Measurements from ENCODE around the gene FLRT2.

DNA sequence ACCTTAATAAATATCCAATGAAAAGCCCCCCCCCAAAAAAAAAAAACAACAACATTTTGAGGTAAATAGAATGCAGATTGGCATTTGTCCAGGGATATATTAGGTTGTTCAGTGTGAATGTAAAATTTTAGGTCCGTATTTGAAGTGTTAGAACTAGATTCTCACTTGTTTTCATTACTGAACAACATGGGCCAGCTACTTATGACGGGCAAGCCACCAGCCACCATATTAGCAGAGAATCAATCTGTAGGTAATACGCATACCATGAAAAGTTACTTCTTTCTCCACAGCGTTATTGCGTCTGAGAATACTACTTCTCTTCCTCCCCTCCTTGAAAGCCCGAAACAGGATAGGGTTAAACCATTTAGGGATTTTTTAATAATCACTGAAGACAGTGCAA, 5.4 kb downstream of the FLRT2 start:
- TF ChIP-seq CTCF (IDR thresholded peaks at IDR 0.05) (no peak), POLR2A (IDR thresholded peaks at IDR 0.05; ENCODE audit: low read length) (no peak), MAX (IDR thresholded peaks at IDR 0.05) (no peak), RCOR1 (IDR thresholded peaks at IDR 0.05; ENCODE audit: low read depth, low read length) (no peak), HDAC2 (IDR thresholded peaks at IDR 0.05) (no peak), MYC (IDR thresholded peaks at IDR 0.05; ENCODE audit: borderline replicate concordance, low read length) (no peak), SMC3 (IDR thresholded peaks at IDR 0.05) (no peak), JUNB (IDR thresholded peaks at IDR 0.05) (no peak), BHLHE40 (IDR thresholded peaks at IDR 0.05; ENCODE audit: low read depth, low read length) (no peak), RAD21 (conservative IDR thresholded peaks at IDR 0.05 in 1 of 2, IDR thresholded peaks at IDR 0.05 in 1 of 2) (no peak)
